Esophagus (tissue), 2 donors: ENCODE data around the gene UNC50. TPM values are rescaled to one million over a fixed set of nuclear protein-coding genes. Genes with fewer than 3 reads are reported as not detected.

Experiments
- H3K27ac ChIP-seq, 2 donors: one replicate each; pipeline ENCODE4 v1.5.1; 2013; ENCODE audit warnings: low read depth in 2 of 2, mild to moderate bottlenecking in 2 of 2, inconsistent platforms in 1 of 2, low read length in 1 of 2, moderate library complexity in 1 of 2
- H3K27me3 ChIP-seq, 2 donors: one replicate each; pipeline ENCODE4 v1.6.1; 2013; ENCODE audit warnings: low read length in 2 of 2, control low read depth in 1 of 2, mild to moderate bottlenecking in 1 of 2; ENCODE audit not compliant: insufficient read depth in 2 of 2, control insufficient read depth in 1 of 2
- H3K36me3 ChIP-seq, 2 donors: one replicate each; pipeline ENCODE4 v1.6.1; 2013; ENCODE audit warnings: low read length in 1 of 2; ENCODE audit not compliant: control insufficient read depth in 2 of 2, insufficient read depth in 2 of 2
- H3K4me1 ChIP-seq, 2 donors: one replicate each; pipeline ENCODE4 v1.6.1; 2013; ENCODE audit warnings: low read length in 1 of 2; ENCODE audit not compliant: control insufficient read depth in 2 of 2, insufficient read depth in 2 of 2
- H3K4me3 ChIP-seq, 2 donors: one replicate each; pipeline ENCODE4 v1.5.1; 2013; ENCODE audit warnings: low read length in 2 of 2, mild to moderate bottlenecking in 2 of 2, low read depth in 1 of 2, moderate library complexity in 1 of 2
- H3K9me3 ChIP-seq, 2 donors: one replicate each; pipeline ENCODE4 v1.6.1; 2013; ENCODE audit warnings: mild to moderate bottlenecking in 2 of 2, low read depth in 1 of 2, low read length in 1 of 2, moderate library complexity in 1 of 2; ENCODE audit not compliant: control insufficient read depth in 2 of 2, insufficient read depth in 1 of 2
- WGBS, 2 donors: extraction: QIAGEN DNeasy Blood & Tissue Kit; methylation state at CpG; one replicate each; pipeline ENCODE4 v1.1.7; 2013; 5-methylcytosine and 5-hydroxymethylcytosine counted together
- polyA plus RNA-seq, 2 donors: library from polyadenylated mRNA; stranded (reverse); fragments of 200-250 nt; gene quantifications; one replicate each; pipeline ENCODE4 v1.2.3, GENCODE V29; 2013
- donor health status: healthy with polysubstance abuse.
- donor health status: Bipolar disorder and iron deficiency.

Gene UNC50, protein sequence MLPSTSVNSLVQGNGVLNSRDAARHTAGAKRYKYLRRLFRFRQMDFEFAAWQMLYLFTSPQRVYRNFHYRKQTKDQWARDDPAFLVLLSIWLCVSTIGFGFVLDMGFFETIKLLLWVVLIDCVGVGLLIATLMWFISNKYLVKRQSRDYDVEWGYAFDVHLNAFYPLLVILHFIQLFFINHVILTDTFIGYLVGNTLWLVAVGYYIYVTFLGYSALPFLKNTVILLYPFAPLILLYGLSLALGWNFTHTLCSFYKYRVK
- polyA plus RNA-seq, result 10 to 100 TPM; 22.8 to 26.0 TPM

DNA sequence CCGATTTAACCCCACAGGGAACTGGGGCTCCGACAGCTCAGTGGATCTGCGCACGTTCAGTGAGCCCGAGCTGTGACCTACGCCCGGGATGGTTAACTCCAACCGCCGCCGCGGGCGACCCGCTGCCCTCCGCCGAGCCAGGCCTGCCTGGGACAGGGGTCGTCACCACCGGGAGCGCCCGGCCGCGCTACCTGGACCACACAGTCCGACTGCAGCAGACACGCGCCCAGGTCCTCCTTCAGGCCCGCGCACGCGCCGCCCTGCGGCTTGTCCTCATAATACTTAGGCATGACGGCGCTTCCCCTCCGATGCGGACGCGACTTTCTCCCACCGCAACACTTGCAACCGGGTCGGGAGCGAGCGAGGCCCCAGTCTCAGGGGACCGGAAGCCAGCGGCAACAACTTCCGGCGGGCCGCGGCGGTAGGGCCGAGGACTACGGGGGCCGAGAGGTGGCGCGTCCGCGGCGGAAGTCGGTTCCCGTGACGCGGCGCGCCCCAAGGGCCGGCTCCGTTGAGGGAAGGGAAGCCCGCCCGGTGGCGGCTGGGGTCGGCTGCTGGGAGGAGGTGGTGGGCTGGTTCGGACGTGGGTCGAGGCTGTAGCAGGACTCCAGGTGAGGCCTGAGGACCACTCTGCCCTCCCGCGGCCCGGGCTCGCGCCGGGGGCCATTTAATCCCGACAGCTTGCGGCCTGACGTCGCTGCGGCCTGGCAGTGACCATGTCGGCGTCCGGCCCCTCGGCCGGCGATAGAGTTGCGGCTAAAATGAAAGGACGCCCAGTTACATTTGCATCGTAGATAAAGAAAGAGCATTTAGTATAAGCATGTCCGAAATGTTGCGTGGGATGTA is at the start of gene UNC50, which contains the start of gene COA5:
Gene UNC50 (plus strand): TSS at position 474 of the 846 bp plus-strand sequence. CDS start 1,171 bp downstream, outside the sequence.
Gene COA5 (minus strand): TSS at position 397 of the 846 bp plus-strand sequence. CDS start 107 bp downstream, at position 290.
- Histone ChIP-seq H3K4me1 (peaks cover 5% of the 10 kb centered on the region in 2 donors), H3K36me3 (peaks cover 0 to 3% of the 10 kb centered on the region in 2 donors), H3K9me3 (no peaks in the 10 kb centered on the region), H3K4me3 (peak within 1 kb of the TSS; percentile 99 to 100), H3K27me3 (no peaks in the 10 kb centered on the region), H3K27ac (peak within 1 kb of the TSS; percentile 87 to 91)
- WGBS, 2 donors, result 0 to 1% methylated on average over 81 to 93 of the region's 93 CpGs

DNA sequence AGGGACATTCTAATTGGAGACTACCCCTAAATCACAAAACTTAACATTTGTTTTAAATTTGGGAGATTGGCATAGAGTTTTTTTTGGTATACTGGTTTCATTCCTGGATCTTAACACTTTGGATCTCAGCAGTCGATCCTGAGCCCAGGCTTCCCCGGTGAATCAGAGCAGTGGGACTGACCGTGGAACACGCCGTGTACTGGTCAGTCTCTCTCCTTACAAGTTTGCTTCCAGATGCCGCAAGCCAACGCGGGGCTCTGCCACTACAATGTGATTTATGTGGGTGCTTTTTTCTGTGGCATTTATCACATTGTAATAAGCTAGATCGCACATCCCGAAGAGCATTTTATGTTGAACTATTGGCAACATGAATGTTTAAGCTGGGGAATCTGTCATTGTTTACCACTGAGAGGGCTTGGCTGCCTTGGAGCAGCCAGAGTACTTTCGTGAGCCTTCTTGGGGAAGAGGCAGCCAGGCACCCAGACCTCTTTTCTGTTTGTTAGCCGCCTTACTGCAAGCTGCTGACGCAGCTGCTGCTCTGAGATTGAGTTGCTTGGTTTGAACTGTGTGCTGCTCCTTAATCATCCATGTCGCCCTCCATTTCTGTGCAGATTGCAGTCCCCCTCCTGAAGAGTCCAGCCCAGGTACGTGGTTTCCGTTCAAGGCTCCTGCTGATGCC is 49.4 kb upstream of the UNC50 start:
- H3K4me1 ChIP-seq, result peaks cover 6 to 11% of the 10 kb centered on the region in 2 donors
- no peaks in the 10 kb centered on the region for H3K27me3 ChIP-seq
- 83 to 84% methylated on average over 16 of the region's 16 CpGs for WGBS, 2 donors
- peaks cover 8 to 19% of the 10 kb centered on the region in 2 donors for H3K36me3 ChIP-seq
- peak overlapping the region; percentile 9 to 11 for H3K27ac ChIP-seq
- H3K4me3 ChIP-seq, result no peak overlapping the region
- H3K9me3 ChIP-seq, result no peaks in the 10 kb centered on the region

DNA sequence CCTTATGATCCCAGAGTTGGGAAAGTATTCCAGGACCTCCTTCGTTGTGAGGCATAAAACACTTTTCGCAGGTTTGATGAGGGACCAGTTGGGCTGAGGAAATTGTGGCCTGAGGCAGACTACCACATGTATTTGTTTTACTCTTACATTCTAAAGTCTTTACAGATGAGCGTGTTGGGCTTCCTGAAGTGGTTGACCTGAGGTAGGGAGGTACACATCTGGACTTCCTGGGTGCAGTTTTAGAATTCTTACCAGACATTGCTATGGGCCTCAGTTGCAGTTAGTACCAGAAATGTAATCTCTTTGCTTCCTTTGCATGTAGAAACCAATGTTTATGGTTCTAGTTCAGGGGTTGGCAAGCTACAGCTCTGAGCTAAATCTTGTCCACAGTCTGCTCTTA is 48.8 kb upstream of the UNC50 start:
- Histone ChIP-seq H3K9me3 (no peaks in the 10 kb centered on the region), H3K4me1 (peaks cover 6 to 11% of the 10 kb centered on the region in 2 donors), H3K4me3 (no peak overlapping the region), H3K27ac (peak overlapping the region; percentile 32 to 60), H3K36me3 (peaks cover 7 to 15% of the 10 kb centered on the region in 2 donors), H3K27me3 (no peaks in the 10 kb centered on the region)
- 72 to 75% methylated on average over 3 of the region's 3 CpGs for WGBS, 2 donors

DNA sequence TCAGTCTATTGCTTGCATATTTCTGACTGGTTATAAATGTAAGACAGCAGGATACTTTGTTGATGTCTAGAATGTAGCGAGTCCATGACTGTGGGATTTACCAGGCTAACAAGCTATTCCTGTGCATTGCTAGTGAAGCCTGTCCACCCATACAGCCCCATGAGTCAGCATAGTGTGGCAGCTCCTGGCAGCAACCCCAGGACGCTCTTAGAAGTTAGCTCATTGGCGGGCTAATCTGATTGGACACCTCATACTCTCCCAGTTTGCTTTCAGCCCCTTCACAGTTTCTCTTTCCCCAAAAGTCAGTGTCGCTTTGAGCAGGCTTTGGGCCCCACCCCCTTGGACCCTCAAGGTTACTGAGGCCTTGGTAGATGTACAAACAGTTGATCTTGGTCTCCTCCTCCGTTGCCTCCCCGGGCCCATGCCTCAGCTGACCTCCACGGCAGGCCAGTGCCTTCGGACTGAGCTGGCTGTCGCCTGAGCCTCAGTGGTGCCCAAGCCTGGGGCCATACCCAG is 48.1 kb upstream of the UNC50 start:
- H3K4me3 ChIP-seq, result no peak overlapping the region
- H3K27me3 ChIP-seq, result no peaks in the 10 kb centered on the region
- H3K27ac ChIP-seq, result peak overlapping the region; percentile 40 to 70
- H3K9me3 ChIP-seq, result no peaks in the 10 kb centered on the region
- H3K36me3 ChIP-seq, result peaks cover 5 to 16% of the 10 kb centered on the region in 2 donors
- H3K4me1 ChIP-seq, result peaks cover 6 to 11% of the 10 kb centered on the region in 2 donors
- WGBS, 2 donors, result 81 to 89% methylated on average over 9 of the region's 9 CpGs

DNA sequence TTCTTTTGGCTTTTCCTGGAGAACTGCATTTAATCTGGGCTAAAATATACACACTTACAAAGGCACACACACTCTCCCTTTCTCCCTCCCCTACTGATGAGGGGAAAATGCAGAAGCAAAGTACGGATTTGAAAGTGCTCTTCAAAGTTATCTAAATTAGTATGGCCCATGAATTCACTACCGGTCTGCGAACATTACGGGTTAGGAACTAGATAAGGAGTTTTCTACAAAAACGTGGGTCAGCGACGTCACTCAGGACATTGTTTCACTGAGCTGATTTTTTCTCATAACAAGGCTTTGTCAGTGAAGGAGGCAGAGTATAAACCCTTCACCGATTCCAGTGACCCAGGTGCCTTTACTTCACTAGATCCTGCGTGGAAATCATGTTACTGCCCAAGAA is 47.4 kb upstream of the UNC50 start:
- Histone ChIP-seq H3K4me1 (peaks cover 6 to 11% of the 10 kb centered on the region in 2 donors), H3K4me3 (no peak overlapping the region), H3K27ac (peak overlapping the region in 1 of 2 donors; percentile 40), H3K9me3 (no peaks in the 10 kb centered on the region), H3K27me3 (no peaks in the 10 kb centered on the region), H3K36me3 (peaks cover 5 to 14% of the 10 kb centered on the region in 2 donors)
- WGBS, 2 donors, result 93 to 94% methylated on average over 9 of the region's 9 CpGs

DNA sequence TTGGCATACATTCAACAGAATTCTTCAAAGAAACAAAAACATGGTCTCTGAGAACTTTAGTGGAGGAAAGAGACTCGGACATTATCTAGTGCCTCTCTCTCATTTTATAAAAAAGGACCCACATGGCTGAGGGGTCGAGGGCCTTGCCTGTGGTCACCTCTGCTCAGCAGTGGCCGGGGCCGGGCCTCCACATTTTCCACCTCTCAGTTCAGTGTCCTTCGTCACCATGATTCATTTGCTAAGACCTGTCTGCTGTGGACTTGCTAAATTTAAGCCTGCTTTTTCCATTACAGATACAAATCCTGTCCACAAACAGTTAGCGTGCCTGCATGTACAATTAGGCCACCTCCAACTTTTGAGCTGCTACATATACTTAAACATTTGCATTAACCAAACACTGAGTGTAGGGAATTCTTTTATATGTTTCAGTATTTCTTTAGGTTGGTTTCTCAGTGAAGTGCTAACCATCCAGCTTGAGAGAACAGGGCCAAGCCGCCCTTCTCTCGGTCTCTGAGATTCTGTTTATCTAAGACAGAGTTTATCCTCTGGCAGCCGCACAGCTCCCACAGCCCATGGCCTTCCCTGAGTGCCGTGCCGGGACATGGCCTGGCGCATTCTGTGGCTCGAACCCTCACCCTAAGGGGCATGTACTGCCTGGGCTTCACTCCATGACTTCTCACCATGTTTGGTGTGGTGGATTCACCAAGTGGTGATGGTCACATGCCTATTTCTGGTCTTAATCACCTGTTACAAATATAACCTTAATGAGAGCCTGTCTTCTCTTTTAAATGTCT is 46.3 kb upstream of the UNC50 start:
- H3K9me3 ChIP-seq, result no peaks in the 10 kb centered on the region
- H3K36me3 ChIP-seq, result peaks cover 5 to 10% of the 10 kb centered on the region in 2 donors
- H3K27me3 ChIP-seq, result no peaks in the 10 kb centered on the region
- peaks cover 6 to 11% of the 10 kb centered on the region in 2 donors for H3K4me1 ChIP-seq
- WGBS, 2 donors, result 66 to 70% methylated on average over 13 of the region's 13 CpGs
- peak overlapping the region; percentile 43 to 87 for H3K27ac ChIP-seq
- no peak overlapping the region for H3K4me3 ChIP-seq

DNA sequence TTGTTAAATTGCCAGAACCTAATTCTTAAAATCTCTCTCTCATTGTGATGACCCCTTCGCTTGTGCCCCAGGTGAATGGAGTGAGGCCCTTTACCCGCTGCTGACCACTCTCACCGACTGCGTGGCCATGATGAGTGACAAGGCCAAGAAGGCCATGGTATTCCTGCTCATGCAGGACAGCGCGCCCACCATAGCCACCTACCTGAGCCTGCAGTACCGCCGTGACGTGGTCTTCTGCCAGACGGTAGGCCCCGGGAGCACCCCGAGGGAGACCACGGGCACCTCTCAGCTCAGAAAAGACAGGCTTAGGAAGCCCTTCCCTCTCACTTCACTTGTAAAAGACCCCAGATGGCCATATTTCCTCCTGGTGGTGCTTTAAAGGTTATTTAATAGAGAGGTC is 45.0 kb upstream of the UNC50 start:
- 98 to 99% methylated on average over 13 of the region's 13 CpGs for WGBS, 2 donors
- Histone ChIP-seq H3K27me3 (no peaks in the 10 kb centered on the region), H3K9me3 (no peaks in the 10 kb centered on the region), H3K4me3 (no peak overlapping the region), H3K27ac (no peak overlapping the region), H3K36me3 (peaks cover 5 to 13% of the 10 kb centered on the region in 2 donors), H3K4me1 (peaks cover 6 to 11% of the 10 kb centered on the region in 2 donors)

DNA sequence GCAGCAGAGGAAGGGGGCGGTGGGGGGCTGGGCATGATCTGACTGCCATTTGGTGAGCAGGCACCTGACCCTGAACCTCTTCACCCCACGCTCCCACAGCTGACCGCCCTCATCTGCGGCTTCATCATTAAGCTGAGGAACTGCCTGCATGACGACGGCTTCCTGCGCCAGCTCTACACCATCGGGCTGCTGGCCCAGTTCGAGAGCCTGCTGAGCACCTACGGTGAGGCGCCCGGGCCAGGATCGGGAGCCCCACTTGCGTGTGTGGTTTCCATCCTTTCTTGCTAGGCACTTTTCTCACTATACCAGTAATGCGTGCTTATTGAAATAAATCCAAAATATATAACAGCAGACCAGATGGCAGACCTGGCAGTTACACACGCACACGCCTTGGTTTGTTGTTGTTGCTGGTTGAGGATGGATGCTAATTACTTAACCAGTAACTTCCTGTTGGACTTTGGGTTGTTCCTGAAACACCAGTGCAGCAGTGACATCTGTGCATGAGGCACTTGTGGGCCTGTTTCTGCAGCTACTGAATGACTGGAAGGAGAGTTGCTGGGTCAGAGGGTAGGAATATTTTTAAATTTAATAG is 43.8 kb upstream of the UNC50 start:
- WGBS, 2 donors, result 81 to 91% methylated on average over 17 of the region's 17 CpGs
- Histone ChIP-seq H3K27ac (no peak overlapping the region), H3K36me3 (peaks cover 0 to 17% of the 10 kb centered on the region in 2 donors)

More for the DNA sequence above, 43.8 kb upstream of the UNC50 start:
- H3K27me3 ChIP-seq, result no peaks in the 10 kb centered on the region
- peaks cover 6 to 8% of the 10 kb centered on the region in 2 donors for H3K4me1 ChIP-seq
- H3K9me3 ChIP-seq, result no peaks in the 10 kb centered on the region
- H3K4me3 ChIP-seq, result no peak overlapping the region
